Measurements from ENCODE around the gene MRPS7. TPM values are rescaled to one million over a fixed set of nuclear protein-coding genes. Genes with fewer than 3 reads are reported as not detected.
"Not testable (repeated sequence)": the region's sequence is repeated elsewhere in the genome, so short reads cannot be mapped to it uniquely, and the experiment has no call there.

Gene MRPS7
- total RNA-seq, 2 donors from 2014 or later, result 33.9 to 35.6 TPM

DNA sequence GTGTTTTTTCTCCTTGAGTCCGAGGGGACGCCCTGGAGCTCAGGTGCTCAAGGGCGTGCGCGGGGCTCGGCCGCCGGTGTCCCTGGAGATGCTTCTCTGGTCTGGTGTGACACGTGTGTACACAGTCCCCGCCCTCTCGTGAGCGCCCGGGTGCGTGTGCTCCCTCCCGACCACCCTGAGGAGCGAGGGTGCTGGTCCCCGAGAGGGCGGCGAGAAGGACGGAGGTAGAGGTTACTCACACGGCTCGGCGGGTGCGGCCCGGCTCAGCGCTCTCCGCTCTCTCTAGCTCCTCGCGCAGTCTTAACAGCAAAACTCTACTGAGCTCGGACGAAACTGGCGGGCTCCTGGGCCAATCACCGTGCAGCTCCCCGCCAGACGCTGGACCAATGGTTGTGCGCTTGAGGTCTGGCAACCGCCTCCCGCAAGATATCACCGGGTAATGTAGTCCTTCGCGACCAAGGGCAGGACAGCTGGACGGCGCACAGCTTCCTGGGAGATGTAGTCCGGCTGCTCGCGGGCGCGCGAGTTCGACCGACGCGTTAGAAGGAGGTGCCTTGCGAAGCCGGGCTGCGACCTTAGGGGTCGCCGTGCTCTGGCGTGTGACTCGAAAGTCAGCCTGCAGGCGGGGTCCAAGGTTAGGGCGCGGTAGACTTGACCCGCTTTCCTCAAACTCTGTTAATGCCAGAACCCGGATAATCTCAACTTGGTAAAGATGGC, 27.6 kb downstream of the MRPS7 start, which contains the start of gene SLC25A19:
Gene SLC25A19 (minus strand): TSS at position 319 of the 717 bp plus-strand sequence. CDS start 2,669 bp downstream, outside the sequence.
- ATAC-seq (peak; percentile 93), DNase-seq (peak; percentile 89 to 94 (median 89))
- Mint-ChIP-seq H3K4me3 (peak within 1 kb of the TSS; percentile 99), H3K27ac (peak within 1 kb of the TSS; percentile 99), H3K27me3 (no peaks in the 10 kb centered on the region), H3K36me3 (ENCODE audit: low read depth) (peaks cover 2% of the 10 kb centered on the region), H3K4me1 (peaks cover 12% of the 10 kb centered on the region)
- H3K9me3 ChIP-seq (ENCODE audit: control insufficient read depth, low read length, poor library complexity, severe bottlenecking), result no peaks in the 10 kb centered on the region

DNA sequence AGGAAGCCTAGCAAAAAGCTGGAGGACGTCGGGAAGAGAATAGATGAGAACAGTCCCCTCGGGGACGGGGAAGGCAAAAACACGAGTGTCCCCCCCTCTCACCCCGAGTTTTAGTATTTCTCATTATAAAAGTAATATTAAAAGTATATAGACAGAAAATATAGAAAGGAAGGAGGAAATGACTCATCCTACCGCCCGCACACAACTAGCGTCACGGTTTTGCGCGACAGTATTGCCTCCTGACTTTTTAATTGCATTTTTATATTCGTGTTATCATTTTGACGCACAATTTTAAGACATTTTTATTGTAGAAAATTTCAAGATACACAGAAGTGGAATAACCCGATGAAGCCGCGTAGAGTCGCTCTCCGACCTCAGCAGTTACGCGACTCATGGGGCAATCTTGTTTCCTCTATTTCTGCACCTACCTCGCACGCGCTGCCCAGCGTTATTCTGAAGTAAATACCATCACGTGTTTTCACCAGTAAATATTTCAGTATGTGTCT, 28.2 kb downstream of the MRPS7 start:
- Mint-ChIP-seq H3K4me1 (peaks cover 12% of the 10 kb centered on the region), H3K27ac (peak overlapping the region; percentile 99), H3K4me3 (peak overlapping the region; percentile 99), H3K27me3 (no peaks in the 10 kb centered on the region), H3K36me3 (ENCODE audit: low read depth) (peaks cover 2% of the 10 kb centered on the region)
- no peaks in the 10 kb centered on the region for H3K9me3 ChIP-seq (ENCODE audit: control insufficient read depth, low read length, poor library complexity, severe bottlenecking)
- DNase-seq (peak; percentile 23 to 57 (median 28)), ATAC-seq (peak; percentile 36)

DNA sequence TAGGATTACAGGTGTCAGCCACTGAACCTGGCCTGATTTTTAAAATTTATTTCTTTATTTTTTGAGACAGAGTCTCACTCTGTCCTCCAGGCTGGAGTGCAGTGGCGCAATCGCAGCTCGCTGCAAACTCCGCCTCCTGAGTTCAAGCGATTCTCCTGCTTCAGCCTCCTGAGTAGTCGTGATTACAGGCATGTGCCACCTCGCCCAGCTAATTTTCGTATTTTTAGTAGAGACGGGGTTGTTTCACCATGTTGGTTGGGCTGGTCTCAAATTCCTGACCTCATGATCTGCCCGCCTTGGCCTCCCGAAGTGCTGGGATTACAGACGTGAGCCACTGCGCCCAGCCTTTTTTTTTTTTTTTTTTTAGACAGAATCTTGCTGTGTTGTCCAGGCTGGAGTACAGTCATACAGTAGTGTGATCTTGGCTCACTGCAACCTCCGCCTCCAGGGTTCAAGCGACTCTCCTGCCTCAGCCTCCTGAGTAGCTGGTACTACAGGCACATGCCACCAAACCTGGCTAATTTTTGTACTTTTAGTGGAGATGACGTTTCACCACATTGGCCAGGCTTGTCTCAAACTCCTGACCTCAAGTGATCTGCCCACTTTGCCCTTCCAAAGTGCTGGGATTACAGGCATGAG, 31.2 kb downstream of the MRPS7 start:
- not testable (repeated sequence) for ATAC-seq; H3K27me3 Mint-ChIP-seq; H3K27ac Mint-ChIP-seq; H3K9me3 ChIP-seq (ENCODE audit: control insufficient read depth, low read length, poor library complexity, severe bottlenecking); DNase-seq; H3K4me3 Mint-ChIP-seq; H3K36me3 Mint-ChIP-seq (ENCODE audit: low read depth)
- peaks cover 17% of the 10 kb centered on the region for H3K4me1 Mint-ChIP-seq

DNA sequence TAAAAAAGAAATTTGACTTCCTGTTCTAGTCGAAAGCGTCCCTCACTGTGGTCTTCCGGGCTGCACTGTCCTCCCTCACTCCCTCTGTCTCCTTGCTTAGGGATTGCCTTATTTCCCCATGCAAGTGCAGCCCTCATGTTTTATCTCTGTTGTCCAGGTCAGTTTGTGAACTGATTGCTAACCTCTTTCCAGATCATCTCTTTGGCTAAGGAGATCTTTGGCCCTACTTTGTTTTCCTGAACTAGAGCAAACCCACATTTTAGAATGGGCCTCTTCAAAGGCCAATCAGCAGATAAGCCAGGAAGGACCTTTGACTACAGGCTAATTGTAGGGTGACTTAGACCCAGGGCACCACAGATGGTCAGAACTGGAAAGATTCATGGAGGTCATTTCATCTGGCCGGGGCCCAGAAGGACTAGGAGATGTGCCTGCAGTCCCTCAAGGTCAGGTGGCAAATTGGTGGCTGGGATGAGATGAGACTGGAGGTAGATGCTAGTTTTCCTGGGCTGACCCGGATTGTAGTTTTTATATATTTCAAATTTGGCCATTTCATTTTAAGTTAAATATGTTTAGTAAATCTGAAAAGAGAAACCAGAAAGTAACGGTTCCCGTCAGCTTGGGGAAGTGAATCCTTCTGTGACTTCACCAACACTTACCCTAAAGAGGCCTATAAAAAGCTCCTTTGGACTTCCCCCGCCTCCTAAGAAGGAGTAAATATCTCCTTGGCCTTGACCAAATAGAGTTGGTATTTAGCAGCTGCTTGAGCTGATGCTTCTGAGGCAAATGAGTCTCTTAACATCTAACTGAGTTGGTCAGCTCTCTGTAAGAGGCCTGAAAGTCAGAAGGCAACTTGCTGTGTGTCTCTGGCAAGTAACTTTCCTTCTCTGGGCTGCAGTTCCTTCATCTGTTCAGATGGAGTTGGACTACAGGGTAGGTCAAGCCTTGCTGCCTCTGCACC, 33.8 kb downstream of the MRPS7 start:
- Mint-ChIP-seq H3K4me1 (peaks cover 8% of the 10 kb centered on the region), H3K36me3 (ENCODE audit: low read depth) (no peaks in the 10 kb centered on the region), H3K4me3 (peak overlapping the region; percentile 25), H3K27ac (peak overlapping the region; percentile 68), H3K27me3 (no peaks in the 10 kb centered on the region)
- ATAC-seq, result peak; percentile 70
- no peak for DNase-seq
- H3K9me3 ChIP-seq (ENCODE audit: control insufficient read depth, low read length, poor library complexity, severe bottlenecking), result no peaks in the 10 kb centered on the region

DNA sequence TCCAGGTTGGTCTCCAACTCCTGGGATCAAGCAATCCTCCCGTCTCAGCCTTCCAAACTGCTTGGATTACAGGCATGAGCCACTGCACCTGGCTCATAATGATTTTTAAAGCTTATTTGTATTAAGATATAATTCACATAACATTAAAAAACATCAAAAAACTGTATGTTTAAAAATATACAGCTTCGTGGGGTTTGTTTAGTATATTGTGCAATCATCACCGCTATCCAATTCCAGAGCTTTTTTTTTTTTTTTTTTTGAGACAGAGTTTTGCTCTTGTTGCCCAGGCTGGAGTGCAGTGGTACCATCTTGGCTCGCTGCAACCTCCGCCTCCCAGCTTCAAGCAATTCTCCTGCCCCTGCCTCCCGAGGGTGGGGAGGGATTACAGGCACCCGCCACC, 38.6 kb downstream of the MRPS7 start:
- no peak overlapping the region for H3K4me3 Mint-ChIP-seq
- ATAC-seq, result no peak
- H3K36me3 Mint-ChIP-seq (ENCODE audit: low read depth), result no peaks in the 10 kb centered on the region
- no peak for DNase-seq
- no peak overlapping the region for H3K27ac Mint-ChIP-seq
- no peaks in the 10 kb centered on the region for H3K9me3 ChIP-seq (ENCODE audit: control insufficient read depth, low read length, poor library complexity, severe bottlenecking)
- H3K4me1 Mint-ChIP-seq, result peaks cover 5% of the 10 kb centered on the region
- H3K27me3 Mint-ChIP-seq, result no peaks in the 10 kb centered on the region

DNA sequence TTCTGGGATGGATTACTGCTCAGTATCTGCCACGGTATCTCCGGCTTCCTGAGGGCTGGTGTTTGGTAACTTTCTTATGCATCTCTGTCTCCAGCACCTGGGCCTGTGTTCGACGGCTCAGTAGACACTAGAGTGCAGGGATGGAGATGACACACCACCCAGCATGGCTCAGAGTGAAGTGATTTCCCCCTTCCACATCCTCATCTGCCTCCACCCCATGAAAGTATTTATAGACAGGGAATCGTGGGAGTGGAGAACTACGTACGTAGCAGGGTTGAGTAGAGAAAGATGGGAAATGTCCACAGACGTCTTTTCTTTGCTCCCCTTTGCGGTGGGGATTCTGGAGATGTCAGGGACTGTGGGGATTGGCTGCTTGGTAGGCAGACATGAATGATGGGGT, 39.4 kb downstream of the MRPS7 start:
- DNase-seq (no peak), ATAC-seq (no peak)
- no peak overlapping the region for H3K4me3 Mint-ChIP-seq

DNA sequence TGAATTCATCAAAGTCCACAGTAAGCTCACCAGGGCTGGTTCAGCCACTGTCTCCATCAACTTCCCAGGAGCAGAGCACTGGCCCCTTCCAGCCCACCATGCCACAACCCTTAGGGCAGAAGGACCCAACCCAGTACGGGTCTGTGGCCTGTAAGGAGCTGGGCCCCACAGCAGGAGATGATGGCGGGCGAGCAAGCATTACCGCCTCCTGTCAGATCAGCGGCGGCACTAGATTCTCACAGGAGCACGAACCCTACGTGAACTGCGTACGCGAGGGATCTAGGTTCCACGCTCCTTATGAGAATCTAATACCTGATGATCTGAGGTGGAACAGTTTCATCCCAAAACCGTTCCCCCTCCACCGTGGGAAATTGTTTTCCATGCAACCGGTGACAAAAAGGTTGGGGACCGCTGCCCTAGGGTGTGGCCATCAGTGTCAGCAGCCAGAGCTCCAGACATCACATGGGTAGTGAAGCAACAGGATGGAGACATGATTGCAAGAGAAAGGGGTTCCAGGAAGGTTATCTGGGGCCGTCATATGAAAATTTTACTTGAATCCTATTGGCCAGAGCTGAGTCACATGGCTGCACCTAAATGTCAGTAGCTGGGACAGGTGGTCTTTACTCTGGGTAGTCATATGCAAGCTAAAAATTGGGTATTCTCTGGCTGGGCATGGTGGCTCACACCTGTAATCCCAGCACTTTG, 40.0 kb downstream of the MRPS7 start:
- no peaks in the 10 kb centered on the region for H3K9me3 ChIP-seq (ENCODE audit: control insufficient read depth, low read length, poor library complexity, severe bottlenecking)
- Mint-ChIP-seq H3K4me3 (no peak overlapping the region), H3K27me3 (no peaks in the 10 kb centered on the region), H3K36me3 (ENCODE audit: low read depth) (no peaks in the 10 kb centered on the region), H3K4me1 (peaks cover 4% of the 10 kb centered on the region), H3K27ac (no peak overlapping the region)
- ATAC-seq (no peak), DNase-seq (no peak)

More for the DNA sequence above, 39.4 kb downstream of the MRPS7 start:
- Mint-ChIP-seq H3K4me1 (peaks cover 4% of the 10 kb centered on the region), H3K36me3 (ENCODE audit: low read depth) (no peaks in the 10 kb centered on the region), H3K27me3 (no peaks in the 10 kb centered on the region), H3K27ac (no peak overlapping the region)
- no peaks in the 10 kb centered on the region for H3K9me3 ChIP-seq (ENCODE audit: control insufficient read depth, low read length, poor library complexity, severe bottlenecking)

DNA sequence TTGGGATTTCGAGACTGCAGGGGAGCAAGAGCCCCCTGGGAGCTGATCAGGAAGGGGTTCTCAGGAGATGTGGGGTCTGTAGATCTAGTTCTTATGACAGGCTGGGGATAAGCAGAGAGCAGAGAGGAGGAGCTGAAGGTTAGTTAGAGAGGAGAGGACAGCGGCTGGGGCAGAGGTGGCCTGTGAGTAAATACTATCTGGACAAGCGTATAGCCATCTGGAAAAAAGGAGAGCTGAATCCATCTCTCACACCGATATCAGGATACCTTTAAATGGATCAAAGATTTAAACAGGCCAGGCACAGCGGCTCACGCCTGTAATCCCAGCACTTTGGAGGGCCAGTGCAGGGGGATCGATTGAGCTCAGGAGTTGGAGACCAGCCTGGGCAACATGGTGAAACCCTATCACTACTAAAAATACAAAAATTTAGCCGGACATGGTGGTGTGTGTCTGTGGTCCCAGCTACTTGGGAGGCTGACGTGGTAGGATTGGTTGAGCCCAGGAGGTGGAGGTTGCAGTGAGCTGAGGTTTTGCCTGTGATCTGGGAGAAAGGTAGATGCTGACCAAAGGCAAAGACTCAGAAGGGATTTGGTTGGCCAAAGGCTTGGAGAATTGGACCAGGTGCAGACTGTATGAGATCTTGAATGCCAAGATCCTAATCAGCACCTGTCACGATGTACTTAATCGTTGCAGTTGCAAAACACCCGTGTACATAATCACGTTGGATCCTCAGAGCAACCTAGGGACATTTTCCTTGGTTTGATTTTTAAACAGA, 46.5 kb downstream of the MRPS7 start:
- no peak overlapping the region for H3K4me3 Mint-ChIP-seq
- H3K36me3 Mint-ChIP-seq (ENCODE audit: low read depth), result no peaks in the 10 kb centered on the region

DNA sequence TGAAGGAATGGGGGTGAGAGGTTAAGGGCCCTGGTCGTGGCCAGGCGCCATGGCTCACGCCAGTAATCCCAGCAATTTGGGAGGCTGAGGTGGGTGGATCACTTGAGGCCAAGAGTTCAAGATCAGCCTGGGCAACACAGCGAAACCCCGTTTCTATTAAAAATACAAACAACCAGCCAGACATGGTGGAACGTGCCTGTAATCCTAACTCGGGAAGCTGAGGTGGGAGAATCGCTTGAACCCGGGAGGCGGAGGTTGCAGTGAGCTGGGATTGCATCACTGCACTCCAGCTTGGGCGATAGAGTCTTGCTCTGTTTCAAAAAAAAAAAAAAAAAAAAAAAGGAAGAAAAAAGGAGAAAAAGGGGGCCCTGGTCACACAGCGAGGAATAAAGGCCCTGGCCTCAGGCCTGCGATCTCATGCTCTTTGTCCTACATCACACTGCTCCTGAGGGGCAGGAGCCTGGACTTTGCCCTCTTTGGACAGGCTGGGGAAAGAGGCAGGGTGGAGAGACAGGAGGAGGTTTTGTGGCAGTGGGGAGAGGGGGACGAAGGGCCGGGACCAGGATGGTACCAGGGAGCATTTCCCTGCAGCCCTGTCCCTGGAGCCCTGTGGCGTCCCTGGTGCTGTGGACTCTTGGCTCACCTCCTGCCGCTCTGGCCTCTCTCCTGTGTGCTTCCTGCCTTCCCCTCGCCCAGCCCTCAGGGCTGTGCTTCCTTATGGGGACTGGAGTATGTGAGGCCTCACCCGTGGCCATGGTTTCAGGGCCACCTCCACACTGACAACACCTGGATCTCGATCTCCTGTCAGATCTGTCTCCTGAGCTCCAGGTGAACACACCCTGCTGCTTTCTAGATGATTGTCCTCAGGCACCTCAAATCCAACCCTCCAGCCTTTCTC, 47.3 kb downstream of the MRPS7 start:
- H3K4me3 Mint-ChIP-seq, result no peak overlapping the region
- H3K27ac Mint-ChIP-seq, result peak overlapping the region; percentile 34
- no peaks in the 10 kb centered on the region for H3K27me3 Mint-ChIP-seq
- no peak for DNase-seq
- H3K4me1 Mint-ChIP-seq, result peaks cover 9% of the 10 kb centered on the region
- no peak for ATAC-seq
- no peaks in the 10 kb centered on the region for H3K36me3 Mint-ChIP-seq (ENCODE audit: low read depth)
- H3K9me3 ChIP-seq (ENCODE audit: control insufficient read depth, low read length, poor library complexity, severe bottlenecking), result no peaks in the 10 kb centered on the region

More for the DNA sequence above, 46.5 kb downstream of the MRPS7 start:
- no peak for DNase-seq
- no peaks in the 10 kb centered on the region for H3K9me3 ChIP-seq (ENCODE audit: control insufficient read depth, low read length, poor library complexity, severe bottlenecking)
- no peak for ATAC-seq
- H3K27me3 Mint-ChIP-seq, result no peaks in the 10 kb centered on the region
- H3K27ac Mint-ChIP-seq, result peak overlapping the region; percentile 34
- peaks cover 6% of the 10 kb centered on the region for H3K4me1 Mint-ChIP-seq

DNA sequence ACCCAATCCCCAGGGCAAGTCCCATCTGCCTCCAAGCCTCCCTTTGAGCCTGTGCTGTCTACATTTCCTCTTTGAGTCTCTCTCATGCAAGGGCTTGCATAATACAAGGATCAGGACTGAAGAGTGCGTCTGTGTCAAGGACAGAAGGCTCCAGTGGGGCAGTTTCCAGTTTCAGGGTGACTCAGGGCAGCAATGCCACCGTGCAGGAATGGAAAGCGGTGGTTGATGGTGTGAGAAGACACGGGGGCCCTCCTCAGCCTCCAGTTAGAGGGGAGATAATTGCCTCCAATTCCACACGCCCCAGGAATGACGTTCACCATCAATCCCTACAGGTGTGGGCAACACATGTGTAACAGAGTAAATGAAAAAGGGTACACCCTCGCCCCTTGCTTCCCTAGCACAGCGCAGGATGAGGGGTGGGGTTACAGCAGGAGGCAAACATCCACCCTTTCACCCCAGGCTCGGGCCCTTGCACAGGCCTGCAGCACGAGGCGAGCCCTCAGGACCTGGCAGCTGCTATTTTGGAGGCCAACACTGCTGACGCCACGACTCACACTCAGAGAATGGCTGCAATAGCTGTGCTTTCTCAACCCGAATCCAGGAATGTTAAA, 52.4 kb downstream of the MRPS7 start:
- ATAC-seq, result no peak
- H3K27ac Mint-ChIP-seq, result no peak overlapping the region

More for the DNA sequence above, 52.4 kb downstream of the MRPS7 start:
- Mint-ChIP-seq H3K4me1 (peaks cover 9% of the 10 kb centered on the region), H3K27me3 (no peaks in the 10 kb centered on the region), H3K36me3 (ENCODE audit: low read depth) (no peaks in the 10 kb centered on the region), H3K4me3 (peak overlapping the region; percentile 71)
- no peak for DNase-seq
- H3K9me3 ChIP-seq (ENCODE audit: control insufficient read depth, low read length, poor library complexity, severe bottlenecking), result no peaks in the 10 kb centered on the region
